GM23338 (cell line): ENCODE results near the gene DRAM2. TPM values are rescaled to one million over a fixed set of nuclear protein-coding genes. Genes with fewer than 3 reads are reported as not detected.

Source experiments
- ATAC-seq: fragments of 200-7000 bp; cut with Tn5 transposase; 3 replicates; pipeline ENCODE4 v1.9.1; 2020
- DNase-seq: peaks from one replicate; pipeline ENCODE4 v3.0.0-alpha.2; 2015; ENCODE audit warnings: low spot score
- H2AFZ ChIP-seq: fragments of 200-600 bp; sonication (generic); 2 replicates; pipeline ENCODE4 v1.8.0; 2016; ENCODE audit warnings: antibody characterized with exemption, mild to moderate bottlenecking, moderate library complexity
- H3F3A ChIP-seq: fragments of 200-600 bp; sonication (generic); replicated peaks from 2 replicates; pipeline ENCODE4 v1.8.0; 2017; ENCODE audit warnings: antibody characterized with exemption, mixed run types, low read depth
- H3K27ac ChIP-seq: fragments of 200-600 bp; sonication (generic); 2 replicates; pipeline ENCODE4 v1.6.1; 2016; ENCODE audit warnings: low read depth
- H3K27me3 ChIP-seq: fragments of 200-600 bp; sonication (generic); 2 replicates; pipeline ENCODE4 v1.8.0; 2016; ENCODE audit warnings: mild to moderate bottlenecking, mixed run types, moderate library complexity; ENCODE audit not compliant: insufficient read depth
- H3K36me3 ChIP-seq: fragments of 200-600 bp; sonication (generic); 2 replicates; pipeline ENCODE4 v1.8.0; 2016; ENCODE audit warnings: mild to moderate bottlenecking; ENCODE audit not compliant: insufficient read depth
- H3K4me1 ChIP-seq: fragments of 200-600 bp; sonication (generic); 2 replicates; pipeline ENCODE4 v1.8.0; 2016; ENCODE audit warnings: mild to moderate bottlenecking, moderate library complexity; ENCODE audit not compliant: insufficient read depth
- H3K4me2 ChIP-seq: fragments of 200-600 bp; sonication (generic); 2 replicates; pipeline ENCODE4 v1.7.1; 2017; ENCODE audit warnings: mixed run types
- H3K4me3 ChIP-seq: fragments of 200-600 bp; sonication (generic); 2 replicates; pipeline ENCODE4 v1.6.1; 2016; ENCODE audit warnings: mixed run types
- H3K79me2 ChIP-seq: fragments of 200-600 bp; sonication (generic); replicated peaks from 2 replicates; pipeline ENCODE4 v1.8.0; 2017; ENCODE audit warnings: mild to moderate bottlenecking; ENCODE audit not compliant: insufficient read depth
- H3K9me2 ChIP-seq: fragments of 200-600 bp; sonication (generic); 2 replicates; pipeline ENCODE4 v1.8.0; 2017; ENCODE audit not compliant: insufficient read depth
- H4K20me1 ChIP-seq: fragments of 200-600 bp; sonication (generic); replicated peaks from 2 replicates; pipeline ENCODE4 v1.8.0; 2017; ENCODE audit warnings: mild to moderate bottlenecking; ENCODE audit not compliant: insufficient read depth
- H3K27ac Mint-ChIP-seq: 2 replicates; pipeline ENCODE4 v1.8.0; 2020; ENCODE audit warnings: inconsistent platforms, mild to moderate bottlenecking, moderate library complexity, mixed read lengths
- H3K27me3 Mint-ChIP-seq: 3 replicates; pipeline ENCODE4 v1.8.0; 2022; ENCODE audit warnings: low read depth, mild to moderate bottlenecking, moderate library complexity, mixed read lengths, inconsistent platforms; ENCODE audit not compliant: insufficient read depth, poor library complexity
- H3K36me3 Mint-ChIP-seq: 3 replicates; pipeline ENCODE4 v1.8.0; 2021; ENCODE audit warnings: low read depth, mild to moderate bottlenecking, inconsistent platforms, moderate library complexity, mixed read lengths
- H3K4me1 Mint-ChIP-seq: 3 replicates; pipeline ENCODE4 v1.8.0; 2020; ENCODE audit warnings: mild to moderate bottlenecking, inconsistent platforms, mixed read lengths
- H3K4me3 Mint-ChIP-seq: 3 replicates; pipeline ENCODE4 v1.8.0; 2021; ENCODE audit warnings: moderate library complexity, mild to moderate bottlenecking, inconsistent platforms, mixed read lengths
- H3K9me3 Mint-ChIP-seq: 3 replicates; pipeline ENCODE4 v1.8.0; 2020; ENCODE audit warnings: moderate library complexity, mild to moderate bottlenecking, inconsistent platforms, mixed read lengths
- CREB1 ChIP-seq: fragments of 250-450 bp; sonication (Bioruptor Pico); IDR thresholded peaks from 2 replicates; pipeline ENCODE4 v1.5.0; 2020; ENCODE audit warnings: low read depth, mild to moderate bottlenecking, moderate library complexity
- CTCF ChIP-seq, 2 experiments: fragments of 200-600 bp in 1 of 2; sonication (generic) in 1 of 2; conservative IDR thresholded peaks; 2 replicates each; pipeline versions ENCODE4 v1.5.1 to v1.6.1; 2016 to 2017; ENCODE audit warnings: antibody characterized with exemption in 2 of 2, low read depth in 2 of 2, mild to moderate bottlenecking in 2 of 2, moderate library complexity in 1 of 2
- ETS1 ChIP-seq: IDR thresholded peaks from 2 replicates; pipeline ENCODE4 v1.6.1; 2016; ENCODE audit warnings: antibody characterized with exemption
- EZH2 ChIP-seq: fragments of 200-600 bp; sonication (generic); IDR thresholded peaks from one replicate; pipeline ENCODE4 v1.8.0; 2017; ENCODE audit warnings: antibody characterized with exemption, mild to moderate bottlenecking, low read depth; ENCODE audit not compliant: unreplicated experiment
- EZH2phosphoT487 ChIP-seq: fragments of 200-600 bp; sonication (generic); IDR thresholded peaks from one replicate; pipeline ENCODE4 v1.8.1; 2018; ENCODE audit warnings: antibody characterized with exemption; ENCODE audit not compliant: unreplicated experiment
- JUNB ChIP-seq: IDR thresholded peaks from one replicate; pipeline ENCODE4 v1.6.1; 2016; ENCODE audit warnings: antibody characterized with exemption; ENCODE audit not compliant: unreplicated experiment
- NANOG ChIP-seq: IDR thresholded peaks from 2 replicates; pipeline ENCODE4 v1.6.1; 2016; ENCODE audit warnings: antibody characterized with exemption, borderline replicate concordance
- POLR2AphosphoS5 ChIP-seq: IDR thresholded peaks from 2 replicates; pipeline ENCODE4 v1.6.1; 2016; ENCODE audit warnings: antibody characterized with exemption, low read depth
- REST ChIP-seq: IDR thresholded peaks from one replicate; pipeline ENCODE4 v1.6.1; 2018; ENCODE audit warnings: antibody characterized with exemption; ENCODE audit not compliant: unreplicated experiment
- STAT1 ChIP-seq: IDR thresholded peaks from one replicate; pipeline ENCODE4 v1.6.1; 2016; ENCODE audit warnings: antibody characterized with exemption; ENCODE audit not compliant: unreplicated experiment
- ZNF114 ChIP-seq: fragments of 250-450 bp; sonication (Bioruptor Pico); IDR thresholded peaks from 2 replicates; pipeline ENCODE4 v1.5.0; 2020; ENCODE audit warnings: mild to moderate bottlenecking, moderate library complexity
- ZNF331 ChIP-seq: fragments of 250-450 bp; sonication (Bioruptor Pico); IDR thresholded peaks from 2 replicates; pipeline ENCODE4 v1.5.0; 2020; ENCODE audit warnings: low read depth, mild to moderate bottlenecking, moderate library complexity
- ZNF462 ChIP-seq: fragments of 250-450 bp; sonication (Bioruptor Pico); IDR thresholded peaks from 2 replicates; pipeline ENCODE4 v1.5.0; 2020; ENCODE audit warnings: mild to moderate bottlenecking, moderate library complexity
- polyA plus RNA-seq: library from polyadenylated mRNA; unstranded; fragments of >200 nt; fragmentation: Nextera tagmentation; extraction: Ambion mirVana; gene quantifications from 2 replicates; pipeline ENCODE4 v1.2.1, GENCODE V29; 2016
- total RNA-seq: library from RNA; depleted of rRNA; stranded (reverse); fragments of >200 nt; shearing (Covaris generic); gene quantifications from 2 replicates; pipeline ENCODE4 v1.2.3, GENCODE V29; 2014

Gene DRAM2
- total and polyA plus RNA-seq, 2 experiments from 2014 or later, result 22.9 to 45.9 TPM

GRCh38 chr1:111129376-111129775, 10.5 kb downstream of the DRAM2 start:
- H3K4me1 Mint-ChIP-seq, result peaks cover 6% of the 10 kb centered on the region; the same call in 1 of the 3 replicates
- ATAC-seq (no peak), DNase-seq (no peak)
- Histone ChIP-seq H4K20me1 (peaks cover 7% of the 10 kb centered on the region; the same call in 1 of the 2 replicates), H3K9me2 (no peaks in the 10 kb centered on the region), H3K27ac (no peak overlapping the region), H3F3A (no peaks in the 10 kb centered on the region), H3K4me1 (no peaks in the 10 kb centered on the region; the same call in 1 of the 2 replicates), H3K4me3 (no peak overlapping the region), H3K4me2 (no peak overlapping the region), H2AFZ (no peak overlapping the region), H3K79me2 (no peaks in the 10 kb centered on the region), H3K36me3 (peaks cover 6% of the 10 kb centered on the region; the same call in 1 of the 2 replicates), H3K27me3 (no peaks in the 10 kb centered on the region)
- peaks cover 13% of the 10 kb centered on the region; the same call in 1 of the 3 replicates for H3K36me3 Mint-ChIP-seq
- H3K9me3 Mint-ChIP-seq, result no peaks in the 10 kb centered on the region
- no peak overlapping the region for H3K4me3 Mint-ChIP-seq
- H3K27ac Mint-ChIP-seq, result no peak overlapping the region
- no peaks in the 10 kb centered on the region for H3K27me3 Mint-ChIP-seq
- TF ChIP-seq EZH2, result no peak
- TF ChIP-seq JUNB, result no peak
- TF ChIP-seq CTCF (conservative IDR thresholded peaks at IDR 0.05; ENCODE audit: low read depth in 2 of 2), result no peak
- TF ChIP-seq EZH2phosphoT487, result no peak
- TF ChIP-seq NANOG, result no peak
- no peak for TF ChIP-seq ZNF114
- TF ChIP-seq ETS1, result no peak
- TF ChIP-seq POLR2AphosphoS5, result no peak
- no peak for TF ChIP-seq STAT1
- TF ChIP-seq CREB1 (CRISPR knock-in tag), result no peak
- TF ChIP-seq ZNF331, result no peak
- TF ChIP-seq ZNF462 (CRISPR knock-in tag), result no peak
- TF ChIP-seq REST, result no peak
